ENCODE results near the gene SERPINA6. TPM values are rescaled to one million over a fixed set of nuclear protein-coding genes. Genes with fewer than 3 reads are reported as not detected.
"Not testable (repeated sequence)": the region's sequence is repeated elsewhere in the genome, so short reads cannot be mapped to it uniquely, and the experiment has no call there.

Gene SERPINA6
- total RNA-seq, 1 experiment from 2014 or later, result not detected

GRCh38 chr14:94370524-94370910 is 47.4 kb upstream of the SERPINA6 start:
- no TSS peak for BruUV-seq (replicated peaks)
- in situ Hi-C loops (cut with HindIII; ENCODE audit: low pct_unique_long_range_greater_than_20kb, low sequenced_read_pairs), result no loop called here
- Histone ChIP-seq H3K9me3 (ENCODE audit: control insufficient read depth, insufficient read depth, low read depth, low read length) (no peaks in the 10 kb centered on the region), H3K36me3 (ENCODE audit: control insufficient read depth, insufficient read depth, low read length) (no peaks in the 10 kb centered on the region), H3K27me3 (ENCODE audit: control insufficient read depth, insufficient read depth, low read length) (no peaks in the 10 kb centered on the region), H3K27ac (ENCODE audit: low read length) (no peak overlapping the region), H3K4me3 (ENCODE audit: low read depth in 2 of 2, low read length in 2 of 2) (no peak overlapping the region), H3K4me1 (ENCODE audit: control insufficient read depth, insufficient read depth, low read length) (no peaks in the 10 kb centered on the region; the same call in 1 of the 2 replicates)
- ATAC-seq (no peak), DNase-seq (ENCODE audit: low read depth, low spot score) (no peak)
- TF ChIP-seq TCF7L2 (IDR thresholded peaks at IDR 0.05; ENCODE audit: low read depth, low read length), result no peak
- no peak for TF ChIP-seq SIN3A (IDR thresholded peaks at IDR 0.05; ENCODE audit: borderline replicate concordance, insufficient read depth, low read depth, low read length)
- TF ChIP-seq REST (IDR thresholded peaks at IDR 0.05; ENCODE audit: insufficient read depth in 1 of 2, low read depth in 2 of 2, low read length in 1 of 2), result no peak
- no peak for TF ChIP-seq CTCF (IDR thresholded peaks at IDR 0.05)
- TF ChIP-seq POLR2AphosphoS5 (IDR thresholded peaks at IDR 0.05; ENCODE audit: low read depth, low read length), result no peak
- ChIA-PET POLR2A (no interaction called here), CTCF (no interaction called here)
- intact Hi-C loops (cut with micrococcal nuclease; ENCODE audit: unreplicated experiment), result no loop called here

- intact Hi-C loops (cut with micrococcal nuclease; ENCODE audit: unreplicated experiment); H3K36me3 ChIP-seq (ENCODE audit: control insufficient read depth, insufficient read depth, low read length); DNase-seq (ENCODE audit: low read depth, low spot score); in situ Hi-C loops (cut with HindIII; ENCODE audit: low pct_unique_long_range_greater_than_20kb, low sequenced_read_pairs); H3K4me3 ChIP-seq (ENCODE audit: low read depth in 2 of 2, low read length in 2 of 2); H3K27ac ChIP-seq (ENCODE audit: low read length); CTCF ChIA-PET; H3K4me1 ChIP-seq (ENCODE audit: control insufficient read depth, insufficient read depth, low read length); H3K27me3 ChIP-seq (ENCODE audit: control insufficient read depth, insufficient read depth, low read length); ATAC-seq; H3K9me3 ChIP-seq (ENCODE audit: control insufficient read depth, insufficient read depth, low read depth, low read length); POLR2A ChIA-PET; BruUV-seq (replicated peaks): not testable (repeated sequence)
Measured at GRCh38 chr14:94369766-94370523, 46.8 kb upstream of the SERPINA6 start.

GRCh38 chr14:94368956-94369355 is 45.8 kb upstream of the SERPINA6 start:
- H3K27me3 ChIP-seq (ENCODE audit: control insufficient read depth, insufficient read depth, low read length), result no peaks in the 10 kb centered on the region
- ATAC-seq, result no peak
- TF ChIP-seq CTCF (IDR thresholded peaks at IDR 0.05), result no peak
- TF ChIP-seq REST (IDR thresholded peaks at IDR 0.05; ENCODE audit: insufficient read depth in 1 of 2, low read depth in 2 of 2, low read length in 1 of 2), result no peak
- no peak for TF ChIP-seq POLR2AphosphoS5 (IDR thresholded peaks at IDR 0.05; ENCODE audit: low read depth, low read length)
- no peak for TF ChIP-seq TCF7L2 (IDR thresholded peaks at IDR 0.05; ENCODE audit: low read depth, low read length)
- TF ChIP-seq SIN3A (IDR thresholded peaks at IDR 0.05; ENCODE audit: borderline replicate concordance, insufficient read depth, low read depth, low read length), result no peak
- H3K36me3 ChIP-seq (ENCODE audit: control insufficient read depth, insufficient read depth, low read length), result no peaks in the 10 kb centered on the region
- in situ Hi-C loops (cut with HindIII; ENCODE audit: low pct_unique_long_range_greater_than_20kb, low sequenced_read_pairs) (no loop called here), intact Hi-C loops (cut with micrococcal nuclease; ENCODE audit: unreplicated experiment) (no loop called here)
- POLR2A ChIA-PET, result no interaction called here
- no peaks in the 10 kb centered on the region for H3K9me3 ChIP-seq (ENCODE audit: control insufficient read depth, insufficient read depth, low read depth, low read length)
- no peak for DNase-seq (ENCODE audit: low read depth, low spot score)
- H3K4me3 ChIP-seq (ENCODE audit: low read depth in 2 of 2, low read length in 2 of 2), result no peak overlapping the region
- BruUV-seq (replicated peaks), result no TSS peak
- no peak overlapping the region for H3K27ac ChIP-seq (ENCODE audit: low read length)
- H3K4me1 ChIP-seq (ENCODE audit: control insufficient read depth, insufficient read depth, low read length), result no peaks in the 10 kb centered on the region
- CTCF ChIA-PET, result no interaction called here
